ENCODE data around the gene TNP1.

Gene TNP1

DNA sequence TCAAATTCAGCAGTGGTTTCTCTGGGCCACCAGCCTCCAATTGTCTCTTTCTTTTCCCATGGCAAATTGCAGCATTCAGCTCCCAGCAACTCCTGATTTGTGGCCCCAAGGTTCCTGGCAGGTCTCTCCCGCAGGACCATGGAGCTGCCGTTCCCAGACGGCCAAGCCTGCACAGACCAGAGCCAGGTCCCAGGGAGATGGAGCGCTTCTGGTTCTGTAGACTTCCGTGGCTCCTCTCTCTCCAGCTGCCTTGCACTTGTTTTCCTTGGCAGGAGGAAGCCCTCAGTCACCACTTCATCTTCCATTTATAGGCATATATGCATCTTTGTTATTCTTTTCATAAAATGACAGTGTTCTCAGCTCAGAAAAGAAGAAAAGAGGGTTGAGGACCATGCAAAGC lies 21.7 kb downstream of the TNP1 start:
- ATAC-seq (ENCODE audit: low read depth), result no peak
- Histone ChIP-seq H3K36me3 (ENCODE audit: low read depth) (no peaks in the 10 kb centered on the region), H3K27me3 (ENCODE audit: insufficient read depth, poor library complexity, severe bottlenecking) (no peaks in the 10 kb centered on the region), H3K4me3 (ENCODE audit: severe bottlenecking) (no peak overlapping the region), H3K4me1 (ENCODE audit: insufficient read depth, poor library complexity, severe bottlenecking) (no peaks in the 10 kb centered on the region), H3K9me3 (ENCODE audit: severe bottlenecking) (no peaks in the 10 kb centered on the region), H3K27ac (ENCODE audit: poor library complexity, severe bottlenecking) (no peak overlapping the region)
- TF ChIP-seq, protein P1, sequence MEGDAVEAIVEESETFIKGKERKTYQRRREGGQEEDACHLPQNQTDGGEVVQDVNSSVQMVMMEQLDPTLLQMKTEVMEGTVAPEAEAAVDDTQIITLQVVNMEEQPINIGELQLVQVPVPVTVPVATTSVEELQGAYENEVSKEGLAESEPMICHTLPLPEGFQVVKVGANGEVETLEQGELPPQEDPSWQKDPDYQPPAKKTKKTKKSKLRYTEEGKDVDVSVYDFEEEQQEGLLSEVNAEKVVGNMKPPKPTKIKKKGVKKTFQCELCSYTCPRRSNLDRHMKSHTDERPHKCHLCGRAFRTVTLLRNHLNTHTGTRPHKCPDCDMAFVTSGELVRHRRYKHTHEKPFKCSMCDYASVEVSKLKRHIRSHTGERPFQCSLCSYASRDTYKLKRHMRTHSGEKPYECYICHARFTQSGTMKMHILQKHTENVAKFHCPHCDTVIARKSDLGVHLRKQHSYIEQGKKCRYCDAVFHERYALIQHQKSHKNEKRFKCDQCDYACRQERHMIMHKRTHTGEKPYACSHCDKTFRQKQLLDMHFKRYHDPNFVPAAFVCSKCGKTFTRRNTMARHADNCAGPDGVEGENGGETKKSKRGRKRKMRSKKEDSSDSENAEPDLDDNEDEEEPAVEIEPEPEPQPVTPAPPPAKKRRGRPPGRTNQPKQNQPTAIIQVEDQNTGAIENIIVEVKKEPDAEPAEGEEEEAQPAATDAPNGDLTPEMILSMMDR (IDR thresholded peaks at IDR 0.05; ENCODE audit: poor library complexity, severe bottlenecking), result no peak
- no peak for DNase-seq (ENCODE audit: low spot score)

DNA sequence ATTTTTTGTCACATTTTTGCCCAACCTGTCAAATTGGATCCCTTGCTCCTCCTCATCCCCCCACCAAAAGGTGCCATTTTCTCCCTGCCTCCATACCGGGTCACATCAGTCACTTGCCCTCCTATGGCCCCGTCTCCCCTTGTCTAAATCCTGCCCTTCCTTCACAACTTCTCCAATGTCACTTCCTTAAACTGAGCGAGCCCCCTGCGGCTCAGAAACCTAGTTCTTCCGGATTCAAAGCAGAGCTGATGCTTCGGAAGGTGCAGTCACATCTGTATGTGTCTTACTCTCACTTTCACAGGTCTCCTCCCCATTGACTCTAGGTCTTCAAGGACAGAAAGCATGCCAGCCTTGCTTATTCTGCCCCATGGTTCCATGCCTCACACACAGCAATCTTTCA lies 22.1 kb downstream of the TNP1 start:
- Histone ChIP-seq H3K4me1 (ENCODE audit: insufficient read depth, poor library complexity, severe bottlenecking) (no peaks in the 10 kb centered on the region), H3K27me3 (ENCODE audit: insufficient read depth, poor library complexity, severe bottlenecking) (no peaks in the 10 kb centered on the region), H3K27ac (ENCODE audit: poor library complexity, severe bottlenecking) (no peak overlapping the region), H3K9me3 (ENCODE audit: severe bottlenecking) (no peaks in the 10 kb centered on the region), H3K4me3 (ENCODE audit: severe bottlenecking) (no peak overlapping the region), H3K36me3 (ENCODE audit: low read depth) (no peaks in the 10 kb centered on the region)
- DNase-seq (ENCODE audit: low spot score), result no peak
- ATAC-seq (ENCODE audit: low read depth), result no peak
- TF ChIP-seq, protein P1 (IDR thresholded peaks at IDR 0.05; ENCODE audit: poor library complexity, severe bottlenecking), result no peak

- no peak for ATAC-seq (ENCODE audit: low read depth)
- no peak for DNase-seq (ENCODE audit: low spot score)
- H3K4me3 ChIP-seq (ENCODE audit: severe bottlenecking), result no peak overlapping the region
These were observed 26.8 kb downstream of the TNP1 start for GRCh38 chr2:216833061-216833460.

GRCh38 chr2:216830346-216830745 lies 29.5 kb downstream of the TNP1 start:
- TF ChIP-seq, protein P1 (IDR thresholded peaks at IDR 0.05; ENCODE audit: poor library complexity, severe bottlenecking), result no peak
- H3K4me1 ChIP-seq (ENCODE audit: insufficient read depth, poor library complexity, severe bottlenecking), result no peaks in the 10 kb centered on the region
- H3K27ac ChIP-seq (ENCODE audit: poor library complexity, severe bottlenecking), result no peak overlapping the region
- peaks cover 8% of the 10 kb centered on the region for H3K27me3 ChIP-seq (ENCODE audit: insufficient read depth, poor library complexity, severe bottlenecking)
- ATAC-seq (ENCODE audit: low read depth) (no peak), DNase-seq (ENCODE audit: low spot score) (no peak)
- no peaks in the 10 kb centered on the region for H3K36me3 ChIP-seq (ENCODE audit: low read depth)
- no peaks in the 10 kb centered on the region for H3K9me3 ChIP-seq (ENCODE audit: severe bottlenecking)
- no peak overlapping the region for H3K4me3 ChIP-seq (ENCODE audit: severe bottlenecking)

More at GRCh38 chr2:216833061-216833460, 26.8 kb downstream of the TNP1 start:
- Histone ChIP-seq H3K4me1 (ENCODE audit: insufficient read depth, poor library complexity, severe bottlenecking) (no peaks in the 10 kb centered on the region), H3K9me3 (ENCODE audit: severe bottlenecking) (no peaks in the 10 kb centered on the region), H3K36me3 (ENCODE audit: low read depth) (no peaks in the 10 kb centered on the region), H3K27me3 (ENCODE audit: insufficient read depth, poor library complexity, severe bottlenecking) (peaks cover 8% of the 10 kb centered on the region), H3K27ac (ENCODE audit: poor library complexity, severe bottlenecking) (no peak overlapping the region)
- TF ChIP-seq, protein P1 (IDR thresholded peaks at IDR 0.05; ENCODE audit: poor library complexity, severe bottlenecking), result no peak

- Histone ChIP-seq H3K4me3 (ENCODE audit: severe bottlenecking) (no peak overlapping the region), H3K27ac (ENCODE audit: poor library complexity, severe bottlenecking) (no peak overlapping the region), H3K36me3 (ENCODE audit: low read depth) (no peaks in the 10 kb centered on the region), H3K27me3 (ENCODE audit: insufficient read depth, poor library complexity, severe bottlenecking) (peaks cover 8% of the 10 kb centered on the region), H3K9me3 (ENCODE audit: severe bottlenecking) (no peaks in the 10 kb centered on the region), H3K4me1 (ENCODE audit: insufficient read depth, poor library complexity, severe bottlenecking) (no peaks in the 10 kb centered on the region)
- ATAC-seq (ENCODE audit: low read depth), result no peak
- no peak for DNase-seq (ENCODE audit: low spot score)
- TF ChIP-seq, protein P1 (IDR thresholded peaks at IDR 0.05; ENCODE audit: poor library complexity, severe bottlenecking), result no peak
These were observed 30.3 kb downstream of the TNP1 start for GRCh38 chr2:216829533-216829932.

Measured in RWPE2 (cell line).